ENCODE measurements around the gene AOPEP.

GRCh38 chr9:94770334-94770733 lies 43.8 kb downstream of the AOPEP start:
- TF ChIP-seq POLR2A (IDR thresholded peaks at IDR 0.05) (no peak), EP300 (IDR thresholded peaks at IDR 0.05) (no peak), CTCF (IDR thresholded peaks at IDR 0.05) (no peak), POLR2AphosphoS5 (IDR thresholded peaks at IDR 0.05) (no peak)

Measured in upper lobe of left lung (tissue), 4 donors.